Body of pancreas (tissue), 4 donors: Measurements from ENCODE around the gene MMP24.

Experiments used
- CTCF ChIP-seq, 7 experiments: fragments of 450-650 bp in 4 of 7; fragments of 200-600 bp in 3 of 7; sonication (generic) in 3 of 7; IDR thresholded peaks; one replicate each; pipeline ENCODE4 v1.5.1; 2016 to 2019; ENCODE audit warnings: antibody characterized with exemption in 7 of 7
- POLR2A ChIP-seq, 3 donors: fragments of 450-650 bp; IDR thresholded peaks; one replicate each; pipeline ENCODE4 v1.6.1; 2016; ENCODE audit warnings: antibody characterized with exemption in 3 of 3, mild to moderate bottlenecking in 2 of 3

DNA sequence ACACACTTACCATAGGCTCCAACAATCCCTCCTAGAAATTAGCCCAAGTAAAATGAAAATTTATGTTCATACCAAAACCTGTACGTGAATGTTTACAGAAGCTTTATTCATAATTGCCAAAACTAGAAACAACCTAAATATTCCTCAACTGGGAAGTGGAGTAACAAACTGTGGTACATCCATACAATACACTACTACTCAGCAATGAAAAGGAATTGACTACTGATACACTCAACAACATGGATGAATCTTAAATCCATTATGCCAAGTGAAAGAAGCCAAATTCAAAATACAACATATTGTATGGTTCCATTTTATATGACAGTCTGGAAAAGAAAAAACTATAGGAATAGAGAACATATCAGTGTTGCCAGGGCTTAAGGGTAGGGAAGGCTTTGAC is 19.7 kb upstream of the MMP24 start:
- no peak for TF ChIP-seq CTCF (IDR thresholded peaks at IDR 0.05)
- no peak for TF ChIP-seq POLR2A (IDR thresholded peaks at IDR 0.05)
